CD4-positive, alpha-beta memory T cell (primary cell): ENCODE results near the gene PROP1. TPM values are rescaled to one million over a fixed set of nuclear protein-coding genes. Genes with fewer than 3 reads are reported as not detected.
A peak's percentile ranks its signal among the peaks of the same experiment; 100 is the strongest.

ENCODE experiments used
- CTCF ChIA-PET: fragments of 350-600 bp; sonication (Branson Sonifier 250); formaldehyde crosslinking; loops from one replicate; lab custom pipeline; 2021; ENCODE audit warnings: inconsistent platforms; ENCODE audit not compliant: partially characterized antibody; lab: Charles Lee
- POLR2A ChIA-PET: fragments of 350-600 bp; sonication (Branson Sonifier 250); formaldehyde crosslinking; loops from one replicate; lab custom pipeline; 2021; ENCODE audit not compliant: partially characterized antibody; lab: Charles Lee
- DNase-seq, 5 donors: peaks; one replicate each; pipeline versions ENCODE4 v3.0.0 to v3.0.0-alpha.2; 2020 to 2022; ENCODE audit warnings: mixed read lengths in 1 of 5
- H3K27ac ChIP-seq: one replicate; pipeline ENCODE4 v1.7.0; 2013; ENCODE audit warnings: low read depth, low read length
- H3K27me3 ChIP-seq: 2 replicates; pipeline ENCODE4 v1.7.0; 2013; ENCODE audit warnings: mild to moderate bottlenecking, low read length, moderate library complexity; ENCODE audit not compliant: insufficient read depth
- H3K36me3 ChIP-seq: 2 replicates; pipeline ENCODE4 v1.7.0; 2013; ENCODE audit warnings: mild to moderate bottlenecking, low read length, moderate library complexity; ENCODE audit not compliant: insufficient read depth
- H3K4me1 ChIP-seq: 2 replicates; pipeline ENCODE4 v1.7.0; 2013; ENCODE audit warnings: mild to moderate bottlenecking, low read length, moderate library complexity; ENCODE audit not compliant: insufficient read depth
- H3K4me3 ChIP-seq, 2 donors: one replicate each; pipeline ENCODE4 v1.7.0; 2013; ENCODE audit warnings: low read length in 2 of 2, mild to moderate bottlenecking in 1 of 2
- H3K9me3 ChIP-seq, 2 donors: one replicate each; pipeline ENCODE4 v1.7.0; 2013; ENCODE audit warnings: low read length in 2 of 2, control low read depth in 1 of 2; ENCODE audit not compliant: control insufficient read depth in 1 of 2
- H3K27ac Mint-ChIP-seq, 7 donors: one replicate each; pipeline ENCODE4 v1.8.0; 2020 to 2021; ENCODE audit warnings: mixed read lengths in 7 of 7, mild to moderate bottlenecking in 6 of 7, inconsistent platforms in 3 of 7, moderate library complexity in 3 of 7
- H3K27me3 Mint-ChIP-seq, 2 donors: one replicate each; pipeline ENCODE4 v1.8.0; 2020 to 2021; ENCODE audit warnings: mixed read lengths in 2 of 2
- H3K36me3 Mint-ChIP-seq, 2 donors: one replicate each; pipeline ENCODE4 v1.8.0; 2020 to 2021; ENCODE audit warnings: mixed read lengths in 2 of 2, inconsistent platforms in 1 of 2, mild to moderate bottlenecking in 1 of 2
- H3K4me1 Mint-ChIP-seq, 4 donors: one replicate each; pipeline ENCODE4 v1.8.0; 2020 to 2021; ENCODE audit warnings: mixed read lengths in 4 of 4, mild to moderate bottlenecking in 1 of 4
- H3K4me3 Mint-ChIP-seq, 8 donors: one replicate each; pipeline ENCODE4 v1.8.0; 2020 to 2021; ENCODE audit warnings: mixed read lengths in 8 of 8, mild to moderate bottlenecking in 7 of 8, moderate library complexity in 6 of 8, inconsistent platforms in 3 of 8
- H3K9me3 Mint-ChIP-seq, 8 donors: one replicate each; pipeline ENCODE4 v1.8.0; 2020 to 2021; ENCODE audit warnings: mixed read lengths in 8 of 8, mild to moderate bottlenecking in 5 of 8, inconsistent platforms in 3 of 8, moderate library complexity in 1 of 8
- intact Hi-C: fragments of 100-400 bp; cut with micrococcal nuclease; formaldehyde crosslinking; loops from one replicate; pipeline ENCODE4 v1.15.1; 2023
- polyA plus RNA-seq, 2 donors: library from polyadenylated mRNA; unstranded; fragments of 300-500 nt; fragmentation: Illumina TruSeq; gene quantifications; one replicate each; pipeline ENCODE4 v1.2.3, GENCODE V29; 2021
- total RNA-seq, 2 experiments: library from RNA; stranded (reverse); gene quantifications; one replicate each; pipeline ENCODE4 v1.2.3, GENCODE V29; 2021

Gene PROP1
- total and polyA plus RNA-seq, 4 experiments from 2014 or later: not detected

GRCh38 chr5:177997846-177998245 is 1.8 kb upstream of the PROP1 start:
- POLR2A ChIA-PET: no interaction called here
- H3K36me3 ChIP-seq: no peaks in the 10 kb centered on the region
- Mint-ChIP-seq H3K4me1 (peaks cover 0 to 3% (median 0%) of the 10 kb centered on the region in 4 donors), H3K9me3 (no peaks in the 10 kb centered on the region), H3K27me3 (peaks cover 20 to 25% of the 10 kb centered on the region in 2 donors), H3K27ac (no peak overlapping the region), H3K4me3 (no peak overlapping the region), H3K36me3 (no peaks in the 10 kb centered on the region)
- CTCF ChIA-PET: no interaction called here
- intact Hi-C loops: no loop called here
- H3K9me3 ChIP-seq: no peaks in the 10 kb centered on the region
- H3K27ac ChIP-seq: no peak overlapping the region
- H3K4me3 ChIP-seq: no peak overlapping the region
- no peaks in the 10 kb centered on the region for H3K4me1 ChIP-seq
- DNase-seq: no peak
- no peaks in the 10 kb centered on the region for H3K27me3 ChIP-seq

GRCh38 chr5:177997319-177997670 is 1.3 kb upstream of the PROP1 start:
- H3K27me3 Mint-ChIP-seq: peaks cover 18 to 23% of the 10 kb centered on the region in 2 donors
- H3K4me3 Mint-ChIP-seq: no peak overlapping the region
- no peak overlapping the region for H3K27ac Mint-ChIP-seq
- H3K4me1 Mint-ChIP-seq: peaks cover 0 to 3% (median 0%) of the 10 kb centered on the region in 4 donors
- H3K36me3 Mint-ChIP-seq: no peaks in the 10 kb centered on the region
- H3K9me3 Mint-ChIP-seq: no peaks in the 10 kb centered on the region
- Histone ChIP-seq H3K27me3 (no peaks in the 10 kb centered on the region), H3K4me3 (no peak overlapping the region), H3K4me1 (no peaks in the 10 kb centered on the region), H3K36me3 (no peaks in the 10 kb centered on the region), H3K27ac (no peak overlapping the region), H3K9me3 (no peaks in the 10 kb centered on the region)
- intact Hi-C loops: no loop called here
- POLR2A ChIA-PET: no interaction called here
- DNase-seq: no peak
- CTCF ChIA-PET: no interaction called here

- Mint-ChIP-seq H3K27ac (peak overlapping the region in 1 of 7 donors; percentile 36), H3K27me3 (peaks cover 18 to 25% of the 10 kb centered on the region in 2 donors), H3K4me1 (peaks cover 0 to 3% (median 0%) of the 10 kb centered on the region in 4 donors), H3K4me3 (no peak overlapping the region), H3K9me3 (no peaks in the 10 kb centered on the region), H3K36me3 (no peaks in the 10 kb centered on the region)
- intact Hi-C loops: no loop called here
- ChIA-PET CTCF (no interaction called here), POLR2A (no interaction called here)
- Histone ChIP-seq H3K27ac (no peak overlapping the region), H3K9me3 (no peaks in the 10 kb centered on the region), H3K4me1 (no peaks in the 10 kb centered on the region), H3K36me3 (no peaks in the 10 kb centered on the region), H3K4me3 (no peak overlapping the region), H3K27me3 (no peaks in the 10 kb centered on the region)
- no peak for DNase-seq
Observed at GRCh38 chr5:177996660-177997318, 747 bp upstream of the PROP1 start.

- no peak overlapping the region for H3K27ac ChIP-seq
- H3K4me1 Mint-ChIP-seq: peaks cover 0 to 3% (median 0%) of the 10 kb centered on the region in 4 donors
- H3K27me3 Mint-ChIP-seq: peaks cover 16 to 19% of the 10 kb centered on the region in 2 donors
- H3K27ac Mint-ChIP-seq: no peak overlapping the region
- H3K4me3 ChIP-seq: no peak overlapping the region
- no peak overlapping the region for H3K4me3 Mint-ChIP-seq
- no peaks in the 10 kb centered on the region for H3K36me3 Mint-ChIP-seq
- no peak for DNase-seq
- ChIA-PET POLR2A (no interaction called here), CTCF (no interaction called here)
- intact Hi-C loops: no loop called here
- no peaks in the 10 kb centered on the region for H3K36me3 ChIP-seq
- H3K9me3 Mint-ChIP-seq: no peaks in the 10 kb centered on the region
- no peaks in the 10 kb centered on the region for H3K4me1 ChIP-seq
- H3K27me3 ChIP-seq: no peaks in the 10 kb centered on the region
- no peaks in the 10 kb centered on the region for H3K9me3 ChIP-seq
Observed at GRCh38 chr5:177994561-177995190, 1.4 kb downstream of the PROP1 start.

- Mint-ChIP-seq H3K27me3 (peaks cover 19 to 20% of the 10 kb centered on the region in 2 donors), H3K36me3 (no peaks in the 10 kb centered on the region)
Observed at GRCh38 chr5:177994063-177994462, 2.0 kb downstream of the PROP1 start.

GRCh38 chr5:177992466-177992865 is 3.6 kb downstream of the PROP1 start:
- Histone ChIP-seq H3K4me3 (no peak overlapping the region), H3K36me3 (no peaks in the 10 kb centered on the region), H3K9me3 (no peaks in the 10 kb centered on the region), H3K4me1 (no peaks in the 10 kb centered on the region), H3K27me3 (peaks cover under 1% of the 10 kb centered on the region), H3K27ac (no peak overlapping the region)
- ChIA-PET CTCF (no interaction called here), POLR2A (no interaction called here)
- H3K4me1 Mint-ChIP-seq: peaks cover 0 to 3% (median 0%) of the 10 kb centered on the region in 4 donors
- DNase-seq: no peak
- intact Hi-C loops: no loop called here
- H3K4me3 Mint-ChIP-seq: no peak overlapping the region
- no peak overlapping the region for H3K27ac Mint-ChIP-seq
- peaks cover 24 to 26% of the 10 kb centered on the region in 2 donors for H3K27me3 Mint-ChIP-seq
- peaks cover 0 to 4% (median 0%) of the 10 kb centered on the region in 8 donors for H3K9me3 Mint-ChIP-seq
- H3K36me3 Mint-ChIP-seq: no peaks in the 10 kb centered on the region

More at GRCh38 chr5:177994063-177994462, 2.0 kb downstream of the PROP1 start:
- Histone ChIP-seq H3K4me3 (no peak overlapping the region), H3K36me3 (no peaks in the 10 kb centered on the region), H3K9me3 (no peaks in the 10 kb centered on the region), H3K27me3 (no peaks in the 10 kb centered on the region), H3K4me1 (no peaks in the 10 kb centered on the region), H3K27ac (no peak overlapping the region)
- CTCF ChIA-PET: no interaction called here
- no peak for DNase-seq
- Mint-ChIP-seq H3K4me3 (no peak overlapping the region), H3K9me3 (no peaks in the 10 kb centered on the region), H3K4me1 (peaks cover 0 to 3% (median 0%) of the 10 kb centered on the region in 4 donors), H3K27ac (no peak overlapping the region)
- intact Hi-C loops: no loop called here
- POLR2A ChIA-PET: no interaction called here

- intact Hi-C loops: no loop called here
- Mint-ChIP-seq H3K27ac (no peak overlapping the region), H3K9me3 (peaks cover 0 to 4% (median 0%) of the 10 kb centered on the region in 8 donors), H3K36me3 (no peaks in the 10 kb centered on the region), H3K4me1 (peaks cover 1 to 8% (median 4%) of the 10 kb centered on the region in 4 donors), H3K4me3 (no peak overlapping the region), H3K27me3 (peaks cover 33% of the 10 kb centered on the region in 2 donors)
- Histone ChIP-seq H3K27ac (no peak overlapping the region), H3K4me1 (peaks cover 9% of the 10 kb centered on the region), H3K36me3 (no peaks in the 10 kb centered on the region), H3K9me3 (no peaks in the 10 kb centered on the region), H3K27me3 (peaks cover 4% of the 10 kb centered on the region), H3K4me3 (no peak overlapping the region)
- no peak for DNase-seq
- CTCF ChIA-PET: no interaction called here
- POLR2A ChIA-PET: no interaction called here
Observed at GRCh38 chr5:177988989-177989625, 6.9 kb downstream of the PROP1 start.
